A673 (cell line): ENCODE data around the gene SLC25A39. TPM values are rescaled to one million over a fixed set of nuclear protein-coding genes. Genes with fewer than 3 reads are reported as not detected.

Source experiments
- BruUV-seq: library from RNA; stranded (reverse); fragments of 400-500 nt; replicated peaks from 2 replicates; lab custom pipeline; 2021; lab: Mats Ljungman, UMichigan
- CTCF ChIA-PET: fragments of 300-600 bp; sonication (Branson Sonifier 250); formaldehyde crosslinking; loops from one replicate; lab custom pipeline; 2022; ENCODE audit warnings: antibody characterized with exemption; lab: Charles Lee
- POLR2A ChIA-PET: fragments of 300-600 bp; sonication (Branson Sonifier 250); formaldehyde crosslinking; loops from one replicate; lab custom pipeline; 2022; ENCODE audit warnings: antibody characterized with exemption; ENCODE audit not compliant: low non-redundant PET; lab: Charles Lee
- DNase-seq: peaks from one replicate; pipeline ENCODE4 v3.0.0-alpha.2; 2015; ENCODE audit warnings: low spot score
- H3K27ac ChIP-seq: fragments of 200-600 bp; sonication (generic); 2 replicates; pipeline ENCODE4 v1.5.1; 2016; ENCODE audit warnings: mixed run types, low read depth, mild to moderate bottlenecking, mixed read lengths, antibody characterized with exemption, low read length; ENCODE audit not compliant: poor library complexity, severe bottlenecking
- H3K27me3 ChIP-seq: fragments of 200-600 bp; sonication (generic); replicated peaks from 2 replicates; pipeline ENCODE4 v1.6.1; 2017; ENCODE audit warnings: mixed run types, low read depth, mild to moderate bottlenecking, mixed read lengths, antibody characterized with exemption, low read length; ENCODE audit not compliant: insufficient read depth, poor library complexity
- H3K36me3 ChIP-seq: fragments of 200-600 bp; sonication (generic); 2 replicates; pipeline ENCODE4 v1.6.1; 2016; ENCODE audit warnings: mixed run types, mild to moderate bottlenecking, mixed read lengths, antibody characterized with exemption, low read length; ENCODE audit not compliant: insufficient read depth, poor library complexity, severe bottlenecking
- H3K4me1 ChIP-seq: fragments of 200-600 bp; sonication (generic); 2 replicates; pipeline ENCODE4 v1.6.1; 2017; ENCODE audit warnings: mixed run types, mild to moderate bottlenecking, mixed read lengths, antibody characterized with exemption, low read length; ENCODE audit not compliant: insufficient read depth, poor library complexity, severe bottlenecking
- H3K4me3 ChIP-seq: fragments of 200-600 bp; sonication (generic); 2 replicates; pipeline ENCODE4 v1.5.1; 2016; ENCODE audit warnings: low read depth, mixed run types, mild to moderate bottlenecking, mixed read lengths, low read length; ENCODE audit not compliant: poor library complexity, severe bottlenecking
- H3K9me3 ChIP-seq: fragments of 200-600 bp; sonication (generic); 2 replicates; pipeline ENCODE4 v1.6.1; 2016; ENCODE audit warnings: mixed run types, low read depth, mild to moderate bottlenecking, mixed read lengths, antibody characterized with exemption, low read length; ENCODE audit not compliant: poor library complexity, severe bottlenecking
- CTCF ChIP-seq: fragments of 300-800, 200-600 bp; sonication (generic); conservative IDR thresholded peaks from 2 replicates; pipeline ENCODE4 v1.5.1; 2017; ENCODE audit warnings: low read depth, mild to moderate bottlenecking, antibody characterized with exemption, low read length, moderate library complexity, mixed read lengths
- EZH2 ChIP-seq: fragments of 200-600 bp; sonication (generic); IDR thresholded peaks from 2 replicates; pipeline ENCODE4 v1.6.1; 2017; ENCODE audit warnings: borderline replicate concordance, low read depth, mild to moderate bottlenecking, mixed read lengths, antibody characterized with exemption, low read length; ENCODE audit not compliant: poor library complexity, severe bottlenecking
- intact Hi-C: fragments of 100-400 bp; cut with micrococcal nuclease; formaldehyde crosslinking; loops from one replicate; pipeline ENCODE4 v1.10.0; 2022; ENCODE audit not compliant: unreplicated experiment
- total RNA-seq: library from RNA; stranded (reverse); gene quantifications from 2 replicates; pipeline ENCODE4 v1.2.3, GENCODE V29; 2021

The SLC25A39 gene
- total RNA-seq, 1 experiment from 2014 or later, result 75.5 TPM

GRCh38 chr17:44359458-44360143 lies 35.0 kb upstream of the SLC25A39 start:
- BruUV-seq, result no TSS peak

GRCh38 chr17:44359006-44359405 lies 34.4 kb upstream of the SLC25A39 start:
- H3K4me3 ChIP-seq, result no peak overlapping the region
- peaks cover 21% of the 10 kb centered on the region for H3K4me1 ChIP-seq
- H3K27ac ChIP-seq, result no peak overlapping the region
- BruUV-seq, result no TSS peak
- ChIA-PET POLR2A (no interaction called here), CTCF (no interaction called here)
- TF ChIP-seq CTCF, result no peak
- no peak for TF ChIP-seq EZH2
- H3K9me3 ChIP-seq, result no peaks in the 10 kb centered on the region
- H3K36me3 ChIP-seq, result no peaks in the 10 kb centered on the region
- intact Hi-C loops, result no loop called here
- DNase-seq, result no peak
- H3K27me3 ChIP-seq, result no peaks in the 10 kb centered on the region

More at GRCh38 chr17:44359458-44360143, 35.0 kb upstream of the SLC25A39 start:
- ChIA-PET CTCF (no interaction called here), POLR2A (no interaction called here)
- no peak for DNase-seq
- Histone ChIP-seq H3K4me3 (no peak overlapping the region), H3K4me1 (peaks cover 21% of the 10 kb centered on the region), H3K9me3 (no peaks in the 10 kb centered on the region), H3K27ac (no peak overlapping the region), H3K27me3 (no peaks in the 10 kb centered on the region), H3K36me3 (no peaks in the 10 kb centered on the region)
- TF ChIP-seq CTCF, result no peak
- no peak for TF ChIP-seq EZH2
- intact Hi-C loops, result no loop called here

GRCh38 chr17:44358066-44358465 lies 33.4 kb upstream of the SLC25A39 start:
- no peaks in the 10 kb centered on the region for H3K9me3 ChIP-seq
- ChIA-PET POLR2A (no interaction called here), CTCF (interaction anchor here (0.7 kb wide), 1 partner anchor 14 kb away, joined by 3 read pairs; no protein-coding TSS in a partner anchor)
- H3K27ac ChIP-seq, result no peak overlapping the region
- intact Hi-C loops, result no loop called here
- H3K4me1 ChIP-seq, result peaks cover 21% of the 10 kb centered on the region
- no peak overlapping the region for H3K4me3 ChIP-seq
- TF ChIP-seq EZH2 (no peak), CTCF (no peak)
- no peak for DNase-seq
- no TSS peak for BruUV-seq
- no peaks in the 10 kb centered on the region for H3K36me3 ChIP-seq
- no peaks in the 10 kb centered on the region for H3K27me3 ChIP-seq
